ENCODE data around the gene SHD.
"Not testable (repeated sequence)": the region's sequence is repeated elsewhere in the genome, so short reads cannot be mapped to it uniquely, and the experiment has no call there.

The SHD gene

GRCh38 chr19:4278419-4279266 lies at the start of gene SHD:
TSS of gene SHD (plus strand) at chr19:4279266. CDS start at chr19:4280064, 798 bp downstream.
- no peak for DNase-seq

- DNase-seq, result not testable (repeated sequence)
Measured at GRCh38 chr19:4230237-4230636, 48.8 kb upstream of the SHD start.

GRCh38 chr19:4231521-4231920 lies 47.5 kb upstream of the SHD start:
- not testable (repeated sequence) for DNase-seq

- DNase-seq, result not testable (repeated sequence)
Measured at GRCh38 chr19:4232139-4232538, 46.9 kb upstream of the SHD start.

- DNase-seq, result no peak
Measured at GRCh38 chr19:4232614-4233281, 46.3 kb upstream of the SHD start.

GRCh38 chr19:4233282-4233853 lies 45.7 kb upstream of the SHD start:
- DNase-seq, result peak; percentile 30

- DNase-seq, result no peak
Measured at GRCh38 chr19:4234142-4234861, 44.8 kb upstream of the SHD start.

GRCh38 chr19:4234862-4235201 lies 44.2 kb upstream of the SHD start:
- DNase-seq, result no peak

GRCh38 chr19:4237510-4237909 lies 41.6 kb upstream of the SHD start:
- DNase-seq, result not testable (repeated sequence)

GRCh38 chr19:4238831-4239230 lies 40.2 kb upstream of the SHD start:
- no peak for DNase-seq

- no peak for DNase-seq
Measured at GRCh38 chr19:4241824-4242430, 37.1 kb upstream of the SHD start.

- DNase-seq, result not testable (repeated sequence)
Measured at GRCh38 chr19:4245938-4246337, 33.1 kb upstream of the SHD start.

- peak; percentile 99 for DNase-seq
Measured at GRCh38 chr19:4246767-4247593, 32.1 kb upstream of the SHD start, which contains the start of gene YJU2. TSS of gene YJU2 (plus strand) at chr19:4247080. CDS start at chr19:4247147, 67 bp downstream.

- no peak for DNase-seq
Measured at GRCh38 chr19:4256563-4256962, 22.5 kb upstream of the SHD start.

- no peak for DNase-seq
Measured at GRCh38 chr19:4257025-4257424, 22.0 kb upstream of the SHD start.

GRCh38 chr19:4258181-4258580 lies 20.9 kb upstream of the SHD start:
- no peak for DNase-seq

GRCh38 chr19:4260613-4261191 lies 18.4 kb upstream of the SHD start:
- DNase-seq, result no peak

- peak; percentile 14 for DNase-seq
Measured at GRCh38 chr19:4264812-4265211, 14.3 kb upstream of the SHD start.

GRCh38 chr19:4266253-4267000 lies 12.6 kb upstream of the SHD start:
- DNase-seq, result no peak

GRCh38 chr19:4267101-4267900 lies 11.8 kb upstream of the SHD start:
- peak; percentile 27 for DNase-seq

Measured in CD4-positive, alpha-beta T cell treated with Interleukin-4 for 4 hours (primary cell).